SK-N-SH (cell line): Measurements from ENCODE around the gene ALOXE3.

Experiments
- CHD2 ChIP-seq: fragments of 150-350 bp; IDR thresholded peaks from 2 replicates; pipeline ENCODE4 v1.6.1; 2018; ENCODE audit warnings: low read length; ENCODE audit not compliant: partially characterized antibody
- CTCF ChIP-seq: fragments of 200-600 bp; sonication (generic); IDR thresholded peaks from 2 replicates; pipeline ENCODE4 v1.6.1; 2017; ENCODE audit warnings: antibody characterized with exemption, mild to moderate bottlenecking, moderate library complexity
- PBX3 ChIP-seq: IDR thresholded peaks from 2 replicates; pipeline ENCODE4; 2012
- POLR2AphosphoS5 ChIP-seq: IDR thresholded peaks from 2 replicates; pipeline ENCODE4 v1.6.1; 2012; ENCODE audit warnings: low read depth, low read length
- RAD21 ChIP-seq: IDR thresholded peaks from 2 replicates; pipeline ENCODE4 v1.6.1; 2012; ENCODE audit warnings: mild to moderate bottlenecking, low read length
- RCOR1 ChIP-seq: fragments of 150-350 bp; IDR thresholded peaks from 2 replicates; pipeline ENCODE4 v1.6.1; 2017; ENCODE audit warnings: antibody characterized with exemption, low read length
- REST ChIP-seq: IDR thresholded peaks from 2 replicates; pipeline ENCODE4 v1.6.1; 2012; ENCODE audit warnings: mild to moderate bottlenecking, low read depth, low read length, moderate library complexity
- RFX5 ChIP-seq: IDR thresholded peaks from 2 replicates; pipeline ENCODE4 v1.6.1; 2012; ENCODE audit warnings: mild to moderate bottlenecking, improper control_type of control experiment, low read length
- RXRA ChIP-seq: IDR thresholded peaks from 2 replicates; pipeline ENCODE4 v1.4.0; 2012; ENCODE audit warnings: low read depth, mild to moderate bottlenecking, borderline replicate concordance
- SIN3A ChIP-seq: IDR thresholded peaks from 2 replicates; pipeline ENCODE4 v1.6.1; 2012; ENCODE audit warnings: low read depth, mild to moderate bottlenecking, low read length, moderate library complexity, borderline replicate concordance
- SMC3 ChIP-seq: IDR thresholded peaks from 2 replicates; pipeline ENCODE4 v1.6.1; 2012; ENCODE audit warnings: low read depth, low read length, improper control_type of control experiment
- TAF1 ChIP-seq: IDR thresholded peaks from 2 replicates; pipeline ENCODE4 v1.6.1; 2012; ENCODE audit warnings: low read depth, mild to moderate bottlenecking, low read length, moderate library complexity, borderline replicate concordance
- TCF12 ChIP-seq: IDR thresholded peaks from 2 replicates; pipeline ENCODE4 v1.4.0; 2012

- TF ChIP-seq REST: no peak
- TF ChIP-seq CTCF: no peak
- TF ChIP-seq RAD21: no peak
- TF ChIP-seq RFX5: no peak
- no peak for TF ChIP-seq SMC3
- no peak for TF ChIP-seq RXRA
- no peak for TF ChIP-seq SIN3A
- TF ChIP-seq POLR2AphosphoS5: no peak
- no peak for TF ChIP-seq PBX3
- TF ChIP-seq TAF1: no peak
- no peak for TF ChIP-seq CHD2
- TF ChIP-seq RCOR1: no peak
- TF ChIP-seq TCF12: no peak
Measured at GRCh38 chr17:8141741-8142140, 23.4 kb upstream of the ALOXE3 start.
